ENCODE measurements around the gene UBQLN1. TPM values are rescaled to one million over a fixed set of nuclear protein-coding genes. Genes with fewer than 3 reads are reported as not detected.

Gene UBQLN1
- total RNA-seq, 4 donors from 2014 or later, result 56.5 to 87.3 (median 72.1) TPM

DNA sequence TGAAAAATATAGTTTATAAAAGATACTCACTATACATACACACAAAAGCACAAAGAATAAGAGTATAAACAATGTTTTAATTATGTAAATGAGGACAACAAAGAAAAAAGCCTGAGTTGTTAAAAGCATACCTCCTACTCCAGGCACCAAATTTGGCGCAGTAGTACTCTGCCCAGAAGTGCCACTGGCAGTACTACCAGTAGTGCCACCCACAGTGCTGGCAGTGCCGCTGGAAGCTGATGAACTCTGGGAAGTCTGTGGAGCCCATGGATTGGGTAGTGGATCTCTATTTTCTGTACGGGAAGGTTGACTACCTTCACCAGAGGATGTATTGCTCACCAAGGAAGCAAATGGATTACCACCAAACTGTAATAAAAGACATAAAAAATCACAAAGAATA is 30.2 kb downstream of the UBQLN1 start:
- no peak for TF ChIP-seq POLR2A (IDR thresholded peaks at IDR 0.05)
- TF ChIP-seq POLR2AphosphoS5 (IDR thresholded peaks at IDR 0.05), result no peak
- no peak for TF ChIP-seq EP300 (IDR thresholded peaks at IDR 0.05; ENCODE audit: low read depth)
- TF ChIP-seq, protein P1, sequence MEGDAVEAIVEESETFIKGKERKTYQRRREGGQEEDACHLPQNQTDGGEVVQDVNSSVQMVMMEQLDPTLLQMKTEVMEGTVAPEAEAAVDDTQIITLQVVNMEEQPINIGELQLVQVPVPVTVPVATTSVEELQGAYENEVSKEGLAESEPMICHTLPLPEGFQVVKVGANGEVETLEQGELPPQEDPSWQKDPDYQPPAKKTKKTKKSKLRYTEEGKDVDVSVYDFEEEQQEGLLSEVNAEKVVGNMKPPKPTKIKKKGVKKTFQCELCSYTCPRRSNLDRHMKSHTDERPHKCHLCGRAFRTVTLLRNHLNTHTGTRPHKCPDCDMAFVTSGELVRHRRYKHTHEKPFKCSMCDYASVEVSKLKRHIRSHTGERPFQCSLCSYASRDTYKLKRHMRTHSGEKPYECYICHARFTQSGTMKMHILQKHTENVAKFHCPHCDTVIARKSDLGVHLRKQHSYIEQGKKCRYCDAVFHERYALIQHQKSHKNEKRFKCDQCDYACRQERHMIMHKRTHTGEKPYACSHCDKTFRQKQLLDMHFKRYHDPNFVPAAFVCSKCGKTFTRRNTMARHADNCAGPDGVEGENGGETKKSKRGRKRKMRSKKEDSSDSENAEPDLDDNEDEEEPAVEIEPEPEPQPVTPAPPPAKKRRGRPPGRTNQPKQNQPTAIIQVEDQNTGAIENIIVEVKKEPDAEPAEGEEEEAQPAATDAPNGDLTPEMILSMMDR (IDR thresholded peaks at IDR 0.05), result no peak
- Histone ChIP-seq H3K27ac (no peak overlapping the region), H3K4me1 (no peaks in the 10 kb centered on the region), H3K4me3 (no peak overlapping the region), H3K36me3 (peaks cover 0 to 29% (median 12%) of the 10 kb centered on the region in 4 donors), H3K9me3 (no peaks in the 10 kb centered on the region), H3K27me3 (no peaks in the 10 kb centered on the region)
- DNase-seq, result no peak
- in situ Hi-C loops (cut with MboI; ENCODE audit: low pct_ligation_motif_present in 1 of 4, low pct_unique_long_range_greater_than_20kb in 1 of 4, low sequenced_read_pairs in 3 of 4) (no loop called here), intact Hi-C loops (cut with DNase I; ENCODE audit: low total_unique reads) (no loop called here)
- WGBS, 2 donors (ENCODE audit: low coverage in 1 of 2), result 86 to 92% methylated on average over 3 of the region's 3 CpGs

DNA sequence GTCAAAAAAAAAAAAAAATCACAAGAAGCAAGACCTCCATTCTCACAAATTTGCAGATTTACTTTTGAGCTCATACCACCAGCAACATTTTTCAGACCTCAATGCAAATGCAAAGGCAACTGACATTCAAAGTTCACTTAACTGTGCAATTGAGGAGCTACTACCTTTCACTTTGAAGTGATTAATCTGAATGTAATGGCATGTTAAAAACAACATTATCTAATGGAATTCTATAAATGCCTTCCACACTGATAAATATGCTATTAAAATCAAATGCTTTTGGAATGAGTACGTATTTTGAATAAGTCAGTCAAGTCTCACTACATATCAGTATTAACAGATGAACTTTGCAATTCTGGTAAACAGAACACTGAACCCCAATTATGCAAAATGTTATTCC is 32.3 kb downstream of the UBQLN1 start:
- Histone ChIP-seq H3K27ac (no peak overlapping the region), H3K4me1 (no peaks in the 10 kb centered on the region), H3K36me3 (peaks cover 0 to 43% (median 11%) of the 10 kb centered on the region in 4 donors), H3K4me3 (no peak overlapping the region), H3K9me3 (no peaks in the 10 kb centered on the region), H3K27me3 (no peaks in the 10 kb centered on the region)
- 97 to 100% methylated on average over 1 of the region's 1 CpG for WGBS, 2 donors (ENCODE audit: low coverage in 1 of 2)
- DNase-seq, result no peak
- intact Hi-C loops (cut with DNase I; ENCODE audit: low total_unique reads) (no loop called here), in situ Hi-C loops (cut with MboI; ENCODE audit: low pct_ligation_motif_present in 1 of 4, low pct_unique_long_range_greater_than_20kb in 1 of 4, low sequenced_read_pairs in 3 of 4) (no loop called here)
- no peak for TF ChIP-seq POLR2A (IDR thresholded peaks at IDR 0.05)
- TF ChIP-seq, protein P1 (IDR thresholded peaks at IDR 0.05), result no peak
- no peak for TF ChIP-seq EP300 (IDR thresholded peaks at IDR 0.05; ENCODE audit: low read depth)
- no peak for TF ChIP-seq POLR2AphosphoS5 (IDR thresholded peaks at IDR 0.05)

DNA sequence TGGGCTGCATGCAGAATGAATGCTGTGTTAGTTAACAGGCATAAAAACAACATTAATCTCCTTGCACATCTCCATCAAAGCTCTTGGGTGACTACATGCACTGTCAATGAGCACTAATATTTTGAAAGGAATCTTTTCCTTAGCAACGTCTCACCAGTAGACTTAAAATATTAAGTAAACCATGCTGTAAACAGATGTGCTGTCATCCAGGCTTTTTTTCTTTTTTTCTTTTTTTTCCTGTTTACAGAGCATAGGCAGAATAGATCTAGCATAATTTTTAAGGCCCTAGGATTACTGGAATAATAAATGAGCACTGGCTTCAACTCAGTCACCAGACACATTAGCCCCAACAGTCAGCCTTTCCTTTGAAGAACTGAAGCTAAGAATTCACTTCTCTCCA is 36.3 kb downstream of the UBQLN1 start:
- in situ Hi-C loops (cut with MboI; ENCODE audit: low pct_ligation_motif_present in 1 of 4, low pct_unique_long_range_greater_than_20kb in 1 of 4, low sequenced_read_pairs in 3 of 4) (no loop called here), intact Hi-C loops (cut with DNase I; ENCODE audit: low total_unique reads) (no loop called here)

DNA sequence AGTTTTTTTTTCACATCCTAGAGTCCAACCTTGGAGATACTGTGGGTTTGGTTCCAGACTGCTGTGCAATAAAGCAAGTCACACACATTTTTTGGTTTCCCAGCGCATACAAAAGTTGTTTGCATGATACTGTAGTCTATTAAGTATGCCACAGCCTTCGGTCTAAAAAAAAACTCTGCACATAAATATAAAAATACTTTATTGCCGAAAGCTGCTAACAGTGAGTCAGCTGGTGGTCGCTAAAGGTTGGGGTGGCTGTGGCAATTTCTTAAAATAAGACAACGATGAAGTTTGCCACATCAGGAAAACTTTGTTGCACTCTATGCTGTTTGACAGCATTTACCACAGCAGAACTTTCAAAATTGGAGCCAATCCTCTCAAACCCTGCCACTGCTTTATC is 37.4 kb downstream of the UBQLN1 start:
- intact Hi-C loops (cut with DNase I; ENCODE audit: low total_unique reads) (no loop called here), in situ Hi-C loops (cut with MboI; ENCODE audit: low pct_ligation_motif_present in 1 of 4, low pct_unique_long_range_greater_than_20kb in 1 of 4, low sequenced_read_pairs in 3 of 4) (no loop called here)
- Histone ChIP-seq H3K27ac (no peak overlapping the region), H3K27me3 (no peaks in the 10 kb centered on the region), H3K4me1 (peaks cover 0 to 9% (median 3%) of the 10 kb centered on the region in 4 donors), H3K36me3 (peaks cover 0 to 20% (median 7%) of the 10 kb centered on the region in 4 donors), H3K9me3 (no peaks in the 10 kb centered on the region), H3K4me3 (no peak overlapping the region)
- no peak for DNase-seq
- 88% methylated on average over 5 of the region's 5 CpGs for WGBS, 2 donors (ENCODE audit: low coverage in 1 of 2)
- TF ChIP-seq, protein P1 (IDR thresholded peaks at IDR 0.05), result no peak
- no peak for TF ChIP-seq POLR2A (IDR thresholded peaks at IDR 0.05)
- no peak for TF ChIP-seq EP300 (IDR thresholded peaks at IDR 0.05; ENCODE audit: low read depth)
- TF ChIP-seq POLR2AphosphoS5 (IDR thresholded peaks at IDR 0.05), result no peak

More for the DNA sequence above, 36.3 kb downstream of the UBQLN1 start:
- Histone ChIP-seq H3K27ac (no peak overlapping the region), H3K4me1 (peaks cover 0 to 2% (median 0%) of the 10 kb centered on the region in 4 donors), H3K27me3 (no peaks in the 10 kb centered on the region), H3K4me3 (no peak overlapping the region), H3K36me3 (peaks cover 0 to 20% (median 7%) of the 10 kb centered on the region in 4 donors), H3K9me3 (no peaks in the 10 kb centered on the region)
- TF ChIP-seq POLR2AphosphoS5 (IDR thresholded peaks at IDR 0.05) (no peak), EP300 (IDR thresholded peaks at IDR 0.05; ENCODE audit: low read depth) (no peak), POLR2A (IDR thresholded peaks at IDR 0.05) (no peak)
- TF ChIP-seq, protein P1 (IDR thresholded peaks at IDR 0.05), result no peak
- 64 to 70% methylated on average over 1 of the region's 1 CpG for WGBS, 2 donors (ENCODE audit: low coverage in 1 of 2)
- DNase-seq, result no peak

Measured in transverse colon (tissue), 4 donors.